HUDEP-2 (cell line): ENCODE data around the gene BRD4.

Experiments used
- DNase-seq, 76 experiments: peaks; one replicate each; lab custom pipeline; 2025; ENCODE audit not compliant: unreplicated experiment in 76 of 76; lab: John Stamatoyannopoulos, UW

The BRD4 gene

GRCh38 chr19:15251749-15252397 is 80.5 kb downstream of the BRD4 start:
- no peak for DNase-seq

GRCh38 chr19:15251010-15251748 is 81.2 kb downstream of the BRD4 start:
- DNase-seq = no peak

- DNase-seq = no peak
Observed at GRCh38 chr19:15250640-15250993, 81.7 kb downstream of the BRD4 start.

GRCh38 chr19:15249972-15250639 is 82.2 kb downstream of the BRD4 start:
- DNase-seq = no peak

GRCh38 chr19:15249528-15249874 is 82.8 kb downstream of the BRD4 start:
- DNase-seq = no peak

- no peak for DNase-seq
Observed at GRCh38 chr19:15248648-15249527, 83.5 kb downstream of the BRD4 start.

- no peak for DNase-seq
Observed at GRCh38 chr19:15248106-15248505, 84.2 kb downstream of the BRD4 start.

- no peak for DNase-seq
Observed at GRCh38 chr19:15247107-15248014, 85.0 kb downstream of the BRD4 start.

GRCh38 chr19:15246198-15246481 is 86.2 kb downstream of the BRD4 start:
- DNase-seq = no peak

GRCh38 chr19:15245370-15246197 is 86.8 kb downstream of the BRD4 start:
- no peak for DNase-seq

- no peak for DNase-seq
Observed at GRCh38 chr19:15244808-15245207, 87.5 kb downstream of the BRD4 start.

- no peak for DNase-seq
Observed at GRCh38 chr19:15244106-15244803, 88.1 kb downstream of the BRD4 start.

GRCh38 chr19:15243236-15243957 is 88.9 kb downstream of the BRD4 start:
- DNase-seq = no peak

- DNase-seq = no peak
Observed at GRCh38 chr19:15241259-15241910, 91.0 kb downstream of the BRD4 start.

GRCh38 chr19:15240515-15240914 is 91.8 kb downstream of the BRD4 start:
- no peak for DNase-seq

- no peak for DNase-seq
Observed at GRCh38 chr19:15239337-15239949, 92.9 kb downstream of the BRD4 start.

GRCh38 chr19:15238639-15239155 is 93.6 kb downstream of the BRD4 start:
- no peak for DNase-seq
